OCI-LY7 (cell line): ENCODE results near the gene C6orf15. TPM values are rescaled to one million over a fixed set of nuclear protein-coding genes. Genes with fewer than 3 reads are reported as not detected.

Experiments
- BruUV-seq: library from RNA; stranded (reverse); fragments of 400-500 nt; replicated peaks from 2 replicates; lab custom pipeline; 2021; lab: Mats Ljungman, UMichigan
- CTCF ChIA-PET: fragments of 300-600 bp; sonication (Branson Sonifier 250); formaldehyde crosslinking; loops from one replicate; lab custom pipeline; 2022; ENCODE audit warnings: antibody characterized with exemption; ENCODE audit not compliant: unreplicated experiment; lab: Charles Lee
- POLR2A ChIA-PET: fragments of 300-600 bp; sonication (Branson Sonifier 250); formaldehyde crosslinking; loops from one replicate; lab custom pipeline; 2022; ENCODE audit warnings: antibody characterized with exemption; lab: Charles Lee
- DNase-seq: peaks from one replicate; pipeline ENCODE4 v3.0.0-alpha.2; 2015; ENCODE audit warnings: low spot score
- H2AFZ ChIP-seq: fragments of 200-600 bp; sonication (generic), shearing (Covaris generic); 2 replicates; pipeline ENCODE4 v1.6.1; 2014; ENCODE audit warnings: mild to moderate bottlenecking, antibody characterized with exemption, low read length, moderate library complexity
- H3K27ac ChIP-seq: fragments of 200-600 bp; sonication (generic); 2 replicates; pipeline ENCODE4 v1.5.1; 2014; ENCODE audit warnings: mixed run types, low read depth, mild to moderate bottlenecking, moderate library complexity, low read length, inconsistent platforms; ENCODE audit not compliant: poor library complexity, severe bottlenecking
- H3K36me3 ChIP-seq: fragments of 200-600 bp; sonication (generic); 2 replicates; pipeline ENCODE4 v1.6.1; 2014; ENCODE audit warnings: mild to moderate bottlenecking, antibody characterized with exemption, low read length, moderate library complexity, mixed read lengths; ENCODE audit not compliant: insufficient read depth
- H3K4me1 ChIP-seq: fragments of 200-600 bp; sonication (generic); 2 replicates; pipeline ENCODE4 v1.5.1; 2014; ENCODE audit warnings: mild to moderate bottlenecking, low read length; ENCODE audit not compliant: insufficient read depth, poor library complexity, severe bottlenecking
- H3K4me2 ChIP-seq: fragments of 200-600 bp; sonication (generic); 2 replicates; pipeline ENCODE4 v1.6.1; 2014; ENCODE audit warnings: mild to moderate bottlenecking, low read length
- H3K4me3 ChIP-seq: fragments of 200-600 bp; sonication (generic); 2 replicates; pipeline ENCODE4 v1.5.1; 2014; ENCODE audit warnings: mild to moderate bottlenecking, low read depth, low read length; ENCODE audit not compliant: poor library complexity, severe bottlenecking
- H3K79me2 ChIP-seq: fragments of 200-600 bp; sonication (generic); 2 replicates; pipeline ENCODE4 v1.6.1; 2016; ENCODE audit warnings: low read depth, mild to moderate bottlenecking, low read length, moderate library complexity, mixed read lengths; ENCODE audit not compliant: insufficient read depth
- H3K9me2 ChIP-seq: fragments of 200-600 bp; sonication (generic); 2 replicates; pipeline ENCODE4 v1.6.1; 2016; ENCODE audit warnings: mild to moderate bottlenecking, low read length, mixed read lengths; ENCODE audit not compliant: insufficient read depth
- H3K9me3 ChIP-seq: fragments of 200-600 bp; sonication (generic); 2 replicates; pipeline ENCODE4 v1.6.1; 2014; ENCODE audit warnings: mild to moderate bottlenecking, mixed run types, low read length, mixed read lengths
- H4K20me1 ChIP-seq: fragments of 200-600 bp; sonication (generic); 2 replicates; pipeline ENCODE4 v1.6.1; 2014; ENCODE audit warnings: mild to moderate bottlenecking, antibody characterized with exemption, low read length, moderate library complexity, mixed read lengths; ENCODE audit not compliant: insufficient read depth
- CTCF ChIP-seq: fragments of 200-600 bp; sonication (generic); conservative IDR thresholded peaks from 2 replicates; pipeline ENCODE4 v1.5.1; 2014; ENCODE audit warnings: mild to moderate bottlenecking, antibody characterized with exemption, low read length, moderate library complexity, mixed read lengths
- EZH2phosphoT487 ChIP-seq: fragments of 200-600 bp; sonication (generic); IDR thresholded peaks from 2 replicates; pipeline ENCODE4 v1.6.1; 2018; ENCODE audit warnings: low read depth, borderline replicate concordance, mild to moderate bottlenecking, mixed run types, antibody characterized with exemption, low read length, moderate library complexity, mixed read lengths
- intact Hi-C: fragments of 100-400 bp; cut with micrococcal nuclease; formaldehyde crosslinking; loops from one replicate; pipeline ENCODE4 v1.10.0; 2022; ENCODE audit not compliant: unreplicated experiment
- small RNA-seq: library from RNA; depleted of rRNA; stranded (forward); fragments of <200 nt; gene quantifications from one replicate; pipeline ENCODE3, GENCODE V24; 2014
- total RNA-seq, 2 experiments: library from RNA; depleted of rRNA in 1 of 2; stranded (reverse); fragments of >200 nt in 1 of 2; shearing (Covaris generic) in 1 of 2; gene quantifications; 2 replicates each; pipeline ENCODE4 v1.2.3, GENCODE V29; 2014 to 2022

Gene C6orf15
- total RNA-seq, 2 experiments from 2014 or later, result not detected

- Histone ChIP-seq H3K9me2 (no peaks in the 10 kb centered on the region), H3K4me2 (no peak overlapping the region), H3K9me3 (no peaks in the 10 kb centered on the region), H3K4me3 (no peak overlapping the region), H3K79me2 (no peaks in the 10 kb centered on the region), H3K4me1 (no peaks in the 10 kb centered on the region), H3K36me3 (no peaks in the 10 kb centered on the region), H2AFZ (no peak overlapping the region), H4K20me1 (no peaks in the 10 kb centered on the region), H3K27ac (no peak overlapping the region)
- no peak for DNase-seq
- BruUV-seq, result no TSS peak
- POLR2A ChIA-PET, result no interaction called here
- intact Hi-C loops, result no loop called here
- TF ChIP-seq CTCF (no peak), EZH2phosphoT487 (no peak)
- CTCF ChIA-PET, result no interaction called here
Observed at GRCh38 chr6:31065556-31065955, 46.8 kb downstream of the C6orf15 start.

GRCh38 chr6:31063906-31064435 is 48.4 kb downstream of the C6orf15 start:
- BruUV-seq, result no TSS peak
- intact Hi-C loops, result no loop called here
- Histone ChIP-seq H3K36me3 (no peaks in the 10 kb centered on the region), H3K9me2 (no peaks in the 10 kb centered on the region), H3K4me1 (no peaks in the 10 kb centered on the region), H3K4me2 (no peak overlapping the region), H3K4me3 (no peak overlapping the region), H3K79me2 (no peaks in the 10 kb centered on the region), H3K9me3 (no peaks in the 10 kb centered on the region), H4K20me1 (no peaks in the 10 kb centered on the region), H2AFZ (no peak overlapping the region), H3K27ac (no peak overlapping the region)
- CTCF ChIA-PET, result no interaction called here
- TF ChIP-seq EZH2phosphoT487 (no peak), CTCF (no peak)
- POLR2A ChIA-PET, result no interaction called here
- DNase-seq, result no peak

Small RNA genes lying within 50 kb of the gene (small RNA-seq; reads per million reads assigned to genes)
- not detected for gene POLR2LP1
- gene RNU6-1133P, result 0.21 reads per million

Other genes starting within 250 kb of the C6orf15 start
- 14.0 and 15.4 TPM in 2 replicates for gene DDR1, start 228.1 kb downstream of the C6orf15 start, total RNA-seq (2014; rRNA removed; shearing (Covaris generic))
- gene DDR1, start 228.1 kb downstream of the C6orf15 start, total RNA-seq (2022), result 24.6 and 30.3 TPM in 2 replicates
- gene GTF2H4, start 204.4 kb downstream of the C6orf15 start, total RNA-seq (2014; rRNA removed; shearing (Covaris generic)), result 30.5 and 38.4 TPM in 2 replicates
- gene GTF2H4, start 204.4 kb downstream of the C6orf15 start, total RNA-seq (2022), result 45.8 and 48.7 TPM in 2 replicates
- gene VARS2, start 198.3 kb downstream of the C6orf15 start, total RNA-seq (2014; rRNA removed; shearing (Covaris generic)), result 71.4 and 81.8 TPM in 2 replicates
- 98.9 and 105 TPM in 2 replicates for gene VARS2, start 198.3 kb downstream of the C6orf15 start, total RNA-seq (2022)
- gene SFTA2, start 180.4 kb downstream of the C6orf15 start, total RNA-seq (2014; rRNA removed; shearing (Covaris generic)), result not detected in 2 replicates
- not detected in 2 replicates for gene SFTA2, start 180.4 kb downstream of the C6orf15 start, total RNA-seq (2022)
- not detected in 2 replicates for gene MUCL3, start 171.6 kb downstream of the C6orf15 start, total RNA-seq (2014; rRNA removed; shearing (Covaris generic))
- gene MUCL3, start 171.6 kb downstream of the C6orf15 start, total RNA-seq (2022), result not detected in 2 replicates
- not detected in 2 replicates for gene MUC21, start 128.9 kb downstream of the C6orf15 start, total RNA-seq (2014; rRNA removed; shearing (Covaris generic))
- not detected in 2 replicates for gene MUC21, start 128.9 kb downstream of the C6orf15 start, total RNA-seq (2022)
- not detected in 2 replicates for gene MUC22, start 102.1 kb downstream of the C6orf15 start, total RNA-seq (2014; rRNA removed; shearing (Covaris generic))
- not detected in 2 replicates for gene MUC22, start 102.1 kb downstream of the C6orf15 start, total RNA-seq (2022)
- gene PSORS1C1, start 2.2 kb upstream of the C6orf15 start, total RNA-seq (2014; rRNA removed; shearing (Covaris generic)), result not detected in 2 replicates
- not detected in 2 replicates for gene PSORS1C1, start 2.2 kb upstream of the C6orf15 start, total RNA-seq (2022)
- not detected in 2 replicates for gene CDSN, start 7.9 kb upstream of the C6orf15 start, total RNA-seq (2014; rRNA removed; shearing (Covaris generic))
- gene CDSN, start 7.9 kb upstream of the C6orf15 start, total RNA-seq (2022), result not detected in 2 replicates
- gene PSORS1C2, start 26.5 kb upstream of the C6orf15 start, total RNA-seq (2014; rRNA removed; shearing (Covaris generic)), result not detected in 2 replicates
- not detected in 2 replicates for gene PSORS1C2, start 26.5 kb upstream of the C6orf15 start, total RNA-seq (2022)
- 23.9 and 33.0 TPM in 2 replicates for gene CCHCR1, start 45.2 kb upstream of the C6orf15 start, total RNA-seq (2014; rRNA removed; shearing (Covaris generic))
- 31.5 and 33.0 TPM in 2 replicates for gene CCHCR1, start 45.2 kb upstream of the C6orf15 start, total RNA-seq (2022)
- 61.6 and 63.2 TPM in 2 replicates for gene TCF19, start 46.0 kb upstream of the C6orf15 start, total RNA-seq (2014; rRNA removed; shearing (Covaris generic))
- 54.5 and 56.7 TPM in 2 replicates for gene TCF19, start 46.0 kb upstream of the C6orf15 start, total RNA-seq (2022)
- gene POU5F1, start 58.1 kb upstream of the C6orf15 start, total RNA-seq (2014; rRNA removed; shearing (Covaris generic)), result 0.44 TPM in 1 of 2 replicates, not detected in the other
- 0.86 and 1.4 TPM in 2 replicates for gene POU5F1, start 58.1 kb upstream of the C6orf15 start, total RNA-seq (2022)
- 333 and 406 TPM in 2 replicates for gene HLA-C, start 159.5 kb upstream of the C6orf15 start, total RNA-seq (2014; rRNA removed; shearing (Covaris generic))
- 404 and 419 TPM in 2 replicates for gene HLA-C, start 159.5 kb upstream of the C6orf15 start, total RNA-seq (2022)
- 223 and 258 TPM in 2 replicates for gene HLA-B, start 244.6 kb upstream of the C6orf15 start, total RNA-seq (2014; rRNA removed; shearing (Covaris generic))
- 238 and 309 TPM in 2 replicates for gene HLA-B, start 244.6 kb upstream of the C6orf15 start, total RNA-seq (2022)